Measurements from ENCODE around the gene EEF1AKMT4.

The EEF1AKMT4 gene

GRCh38 chr3:184211297-184211696 lies 38.2 kb upstream of the EEF1AKMT4 start:
- Histone ChIP-seq H2BK5ac (ENCODE audit: low read depth, low read length, poor library complexity, severe bottlenecking) (no peak overlapping the region), H2BK12ac (ENCODE audit: low read length in 2 of 2) (no peak overlapping the region), H2BK15ac (ENCODE audit: low read depth, poor library complexity, severe bottlenecking) (no peak overlapping the region), H3K36me3 (ENCODE audit: control insufficient read depth in 1 of 2, insufficient read depth in 2 of 2, low read depth in 1 of 2, low read length in 2 of 2) (no peaks in the 10 kb centered on the region), H3K27ac (ENCODE audit: low read length, poor library complexity, severe bottlenecking) (no peak overlapping the region), H3K4me3 (ENCODE audit: insufficient read depth in 1 of 2, low read depth in 1 of 2, low read length in 2 of 2) (no peak overlapping the region), H3K18ac (ENCODE audit: low read depth in 1 of 2, low read length in 2 of 2) (no peak overlapping the region), H2AFZ (ENCODE audit: low read depth, low read length) (no peak overlapping the region), H2BK120ac (ENCODE audit: low read depth, low read length) (no peak overlapping the region), H3K14ac (ENCODE audit: low read length in 2 of 2) (no peak overlapping the region), H2AK5ac (ENCODE audit: low read length, severe bottlenecking) (no peak overlapping the region), H3K4me2 (ENCODE audit: low read length, poor library complexity, severe bottlenecking) (no peak overlapping the region), H3K23ac (ENCODE audit: low read length in 2 of 2) (no peak overlapping the region), H3K9ac (ENCODE audit: low read length) (no peak overlapping the region), H4K91ac (ENCODE audit: low read length) (no peak overlapping the region), H4K8ac (ENCODE audit: low read length) (no peak overlapping the region), H3K9me3 (ENCODE audit: control insufficient read depth, low read length) (no peaks in the 10 kb centered on the region), H3K27me3 (ENCODE audit: control insufficient read depth in 1 of 2, insufficient read depth in 1 of 2, low read length in 2 of 2) (peaks cover 8 to 25% of the 10 kb centered on the region in 2 experiments), H3K4ac (ENCODE audit: low read depth in 1 of 2, low read length in 2 of 2) (no peak overlapping the region), H3K4me1 (ENCODE audit: control insufficient read depth, insufficient read depth, low read depth, low read length) (no peaks in the 10 kb centered on the region), H3K79me1 (replicated peaks; ENCODE audit: low read length, poor library complexity, severe bottlenecking) (no peaks in the 10 kb centered on the region)
- no peak for DNase-seq
- 86% methylated on average over 3 of the region's 5 CpGs for WGBS

- Histone ChIP-seq H2BK5ac (ENCODE audit: low read depth, low read length, poor library complexity, severe bottlenecking) (no peak overlapping the region), H3K36me3 (ENCODE audit: control insufficient read depth in 1 of 2, insufficient read depth in 2 of 2, low read depth in 1 of 2, low read length in 2 of 2) (no peaks in the 10 kb centered on the region), H3K27ac (ENCODE audit: low read length, poor library complexity, severe bottlenecking) (no peak overlapping the region), H3K14ac (ENCODE audit: low read length in 2 of 2) (no peak overlapping the region), H2BK12ac (ENCODE audit: low read length in 2 of 2) (no peak overlapping the region), H2BK15ac (ENCODE audit: low read depth, poor library complexity, severe bottlenecking) (no peak overlapping the region), H4K91ac (ENCODE audit: low read length) (no peak overlapping the region), H3K4ac (ENCODE audit: low read depth in 1 of 2, low read length in 2 of 2) (no peak overlapping the region), H3K9ac (ENCODE audit: low read length) (no peak overlapping the region), H3K18ac (ENCODE audit: low read depth in 1 of 2, low read length in 2 of 2) (no peak overlapping the region), H2AK5ac (ENCODE audit: low read length, severe bottlenecking) (no peak overlapping the region), H3K4me3 (ENCODE audit: insufficient read depth in 1 of 2, low read depth in 1 of 2, low read length in 2 of 2) (no peak overlapping the region), H2BK120ac (ENCODE audit: low read depth, low read length) (no peak overlapping the region), H3K27me3 (ENCODE audit: control insufficient read depth in 1 of 2, insufficient read depth in 1 of 2, low read length in 2 of 2) (peaks cover 4 to 21% of the 10 kb centered on the region in 2 experiments), H3K9me3 (ENCODE audit: control insufficient read depth, low read length) (no peaks in the 10 kb centered on the region), H2AFZ (ENCODE audit: low read depth, low read length) (no peak overlapping the region), H3K79me1 (replicated peaks; ENCODE audit: low read length, poor library complexity, severe bottlenecking) (no peaks in the 10 kb centered on the region), H3K4me1 (ENCODE audit: control insufficient read depth, insufficient read depth, low read depth, low read length) (no peaks in the 10 kb centered on the region), H3K23ac (ENCODE audit: low read length in 2 of 2) (no peak overlapping the region), H3K4me2 (ENCODE audit: low read length, poor library complexity, severe bottlenecking) (no peak overlapping the region), H4K8ac (ENCODE audit: low read length) (no peak overlapping the region)
- WGBS: 57% methylated on average over 2 of the region's 5 CpGs
- no peak for DNase-seq
Measured at GRCh38 chr3:184211718-184212117, 37.8 kb upstream of the EEF1AKMT4 start.

GRCh38 chr3:184218814-184219213 lies 30.7 kb upstream of the EEF1AKMT4 start:
- H3K79me1 ChIP-seq (replicated peaks; ENCODE audit: low read length, poor library complexity, severe bottlenecking): no peaks in the 10 kb centered on the region
- peaks cover 0 to 24% of the 10 kb centered on the region in 2 experiments for H3K27me3 ChIP-seq (ENCODE audit: control insufficient read depth in 1 of 2, insufficient read depth in 1 of 2, low read length in 2 of 2)
- no peak overlapping the region for H3K27ac ChIP-seq (ENCODE audit: low read length, poor library complexity, severe bottlenecking)
- H3K4ac ChIP-seq (ENCODE audit: low read depth in 1 of 2, low read length in 2 of 2): no peak overlapping the region
- no peak overlapping the region for H3K9ac ChIP-seq (ENCODE audit: low read length)
- H4K91ac ChIP-seq (ENCODE audit: low read length): no peak overlapping the region
- no peaks in the 10 kb centered on the region for H3K9me3 ChIP-seq (ENCODE audit: control insufficient read depth, low read length)
- H3K4me2 ChIP-seq (ENCODE audit: low read length, poor library complexity, severe bottlenecking): no peak overlapping the region
- no peak for DNase-seq
- no peak overlapping the region for H2BK5ac ChIP-seq (ENCODE audit: low read depth, low read length, poor library complexity, severe bottlenecking)
- H3K4me3 ChIP-seq (ENCODE audit: insufficient read depth in 1 of 2, low read depth in 1 of 2, low read length in 2 of 2): no peak overlapping the region
- H2BK120ac ChIP-seq (ENCODE audit: low read depth, low read length): no peak overlapping the region
- no peaks in the 10 kb centered on the region for H3K4me1 ChIP-seq (ENCODE audit: control insufficient read depth, insufficient read depth, low read depth, low read length)
- H2BK12ac ChIP-seq (ENCODE audit: low read length in 2 of 2): no peak overlapping the region
- no peaks in the 10 kb centered on the region for H3K36me3 ChIP-seq (ENCODE audit: control insufficient read depth in 1 of 2, insufficient read depth in 2 of 2, low read depth in 1 of 2, low read length in 2 of 2)
- no peak overlapping the region for H3K23ac ChIP-seq (ENCODE audit: low read length in 2 of 2)
- H2BK15ac ChIP-seq (ENCODE audit: low read depth, poor library complexity, severe bottlenecking): no peak overlapping the region
- no peak overlapping the region for H4K8ac ChIP-seq (ENCODE audit: low read length)
- no peak overlapping the region for H2AFZ ChIP-seq (ENCODE audit: low read depth, low read length)
- WGBS: 100% methylated on average over 1 of the region's 4 CpGs
- H3K14ac ChIP-seq (ENCODE audit: low read length in 2 of 2): no peak overlapping the region
- H2AK5ac ChIP-seq (ENCODE audit: low read length, severe bottlenecking): no peak overlapping the region
- H3K18ac ChIP-seq (ENCODE audit: low read depth in 1 of 2, low read length in 2 of 2): no peak overlapping the region

- Histone ChIP-seq H3K9ac (ENCODE audit: low read length) (no peak overlapping the region), H3K27ac (ENCODE audit: low read length, poor library complexity, severe bottlenecking) (no peak overlapping the region)
- 90% methylated on average over 3 of the region's 3 CpGs for WGBS
Measured at GRCh38 chr3:184222521-184222920, 27.0 kb upstream of the EEF1AKMT4 start.

More at GRCh38 chr3:184222521-184222920, 27.0 kb upstream of the EEF1AKMT4 start:
- Histone ChIP-seq H4K91ac (ENCODE audit: low read length) (no peak overlapping the region), H3K4ac (ENCODE audit: low read depth in 1 of 2, low read length in 2 of 2) (no peak overlapping the region), H3K23ac (ENCODE audit: low read length in 2 of 2) (no peak overlapping the region), H2AFZ (ENCODE audit: low read depth, low read length) (no peak overlapping the region), H3K18ac (ENCODE audit: low read depth in 1 of 2, low read length in 2 of 2) (no peak overlapping the region), H3K14ac (ENCODE audit: low read length in 2 of 2) (no peak overlapping the region), H3K4me2 (ENCODE audit: low read length, poor library complexity, severe bottlenecking) (no peak overlapping the region), H2BK12ac (ENCODE audit: low read length in 2 of 2) (no peak overlapping the region), H3K27me3 (ENCODE audit: control insufficient read depth in 1 of 2, insufficient read depth in 1 of 2, low read length in 2 of 2) (peaks cover 18 to 49% of the 10 kb centered on the region in 2 experiments), H2AK5ac (ENCODE audit: low read length, severe bottlenecking) (no peak overlapping the region), H3K36me3 (ENCODE audit: control insufficient read depth in 1 of 2, insufficient read depth in 2 of 2, low read depth in 1 of 2, low read length in 2 of 2) (no peaks in the 10 kb centered on the region), H3K4me1 (ENCODE audit: control insufficient read depth, insufficient read depth, low read depth, low read length) (no peaks in the 10 kb centered on the region), H3K79me1 (replicated peaks; ENCODE audit: low read length, poor library complexity, severe bottlenecking) (no peaks in the 10 kb centered on the region), H3K4me3 (ENCODE audit: insufficient read depth in 1 of 2, low read depth in 1 of 2, low read length in 2 of 2) (no peak overlapping the region), H2BK120ac (ENCODE audit: low read depth, low read length) (no peak overlapping the region), H3K9me3 (ENCODE audit: control insufficient read depth, low read length) (no peaks in the 10 kb centered on the region), H2BK15ac (ENCODE audit: low read depth, poor library complexity, severe bottlenecking) (no peak overlapping the region), H2BK5ac (ENCODE audit: low read depth, low read length, poor library complexity, severe bottlenecking) (no peak overlapping the region), H4K8ac (ENCODE audit: low read length) (no peak overlapping the region)
- DNase-seq: no peak
